Dermis microvascular lymphatic vessel endothelial cell (primary cell): ENCODE results near the gene OTUD5. TPM values are rescaled to one million over a fixed set of nuclear protein-coding genes. Genes with fewer than 3 reads are reported as not detected.
"Not testable (repeated sequence)": the region's sequence is repeated elsewhere in the genome, so short reads cannot be mapped to it uniquely, and the experiment has no call there.

Source experiments
- DNase-seq, 2 donors: peaks; one replicate each; pipeline versions ENCODE4 v3.0.0 to v3.0.0-alpha.2; 2010; ENCODE audit warnings: low read depth in 2 of 2
- total RNA-seq: library from RNA; depleted of rRNA; stranded (reverse); fragments of >200 nt; gene quantifications from 2 replicates; pipeline ENCODE4 v1.2.1, GENCODE V29; 2014

Gene OTUD5
- total RNA-seq = 22.1 and 32.1 TPM in 2 replicates

GRCh38 chrX:48957477-48957826 lies at the start of gene OTUD5:
Gene OTUD5 (minus strand): TSS chrX:48957607. CDS start chrX:48957570, 37 bp downstream.
- DNase-seq = no peak

- DNase-seq = no peak
Observed at GRCh38 chrX:49003696-49004095, 46.3 kb upstream of the OTUD5 start.

GRCh38 chrX:49002091-49002935 lies 44.9 kb upstream of the OTUD5 start, which contains the start of gene GRIPAP1:
Gene GRIPAP1 (minus strand): TSS chrX:49002264. CDS start chrX:49002229, 35 bp downstream.
- DNase-seq = peak; percentile 88

GRCh38 chrX:49001521-49002090 lies 44.2 kb upstream of the OTUD5 start:
- DNase-seq = peak in 1 of 2 donors; percentile 47

- no peak for DNase-seq
Observed at GRCh38 chrX:49000636-49001035, 43.2 kb upstream of the OTUD5 start.

- DNase-seq = no peak
Observed at GRCh38 chrX:48999030-48999429, 41.6 kb upstream of the OTUD5 start.

- DNase-seq = no peak
Observed at GRCh38 chrX:48998391-48998790, 41.0 kb upstream of the OTUD5 start.

- no peak for DNase-seq
Observed at GRCh38 chrX:48997865-48998264, 40.5 kb upstream of the OTUD5 start.

GRCh38 chrX:48997455-48997854 lies 40.0 kb upstream of the OTUD5 start:
- no peak for DNase-seq

- DNase-seq = peak in 1 of 2 donors; percentile 5
Observed at GRCh38 chrX:48996969-48997368, 39.6 kb upstream of the OTUD5 start.

- no peak for DNase-seq
Observed at GRCh38 chrX:48992341-48992740, 34.9 kb upstream of the OTUD5 start.

- peak in 1 of 2 donors; percentile 58 for DNase-seq
Observed at GRCh38 chrX:48989483-48989882, 32.1 kb upstream of the OTUD5 start.

- no peak for DNase-seq
Observed at GRCh38 chrX:48983896-48984295, 26.5 kb upstream of the OTUD5 start.

- DNase-seq = no peak
Observed at GRCh38 chrX:48983081-48983480, 25.7 kb upstream of the OTUD5 start.

- DNase-seq = no peak
Observed at GRCh38 chrX:48981178-48981577, 23.8 kb upstream of the OTUD5 start.

GRCh38 chrX:48980341-48980740 lies 22.9 kb upstream of the OTUD5 start:
- DNase-seq = not testable (repeated sequence)

GRCh38 chrX:48978226-48978625 lies 20.8 kb upstream of the OTUD5 start:
- no peak for DNase-seq

GRCh38 chrX:48976086-48976485 lies 18.7 kb upstream of the OTUD5 start:
- DNase-seq = no peak

GRCh38 chrX:48975541-48975940 lies 18.1 kb upstream of the OTUD5 start:
- DNase-seq = no peak

GRCh38 chrX:48975041-48975440 lies 17.6 kb upstream of the OTUD5 start:
- no peak for DNase-seq

- DNase-seq = no peak
Observed at GRCh38 chrX:48974574-48974973, 17.2 kb upstream of the OTUD5 start.

- DNase-seq = no peak
Observed at GRCh38 chrX:48974033-48974432, 16.6 kb upstream of the OTUD5 start.
